Measurements from ENCODE around the gene FAM181A. TPM values are rescaled to one million over a fixed set of nuclear protein-coding genes. Genes with fewer than 3 reads are reported as not detected.

FAM181A gene
- total and polyA plus RNA-seq, 2 experiments from 2014 or later: not detected

DNA sequence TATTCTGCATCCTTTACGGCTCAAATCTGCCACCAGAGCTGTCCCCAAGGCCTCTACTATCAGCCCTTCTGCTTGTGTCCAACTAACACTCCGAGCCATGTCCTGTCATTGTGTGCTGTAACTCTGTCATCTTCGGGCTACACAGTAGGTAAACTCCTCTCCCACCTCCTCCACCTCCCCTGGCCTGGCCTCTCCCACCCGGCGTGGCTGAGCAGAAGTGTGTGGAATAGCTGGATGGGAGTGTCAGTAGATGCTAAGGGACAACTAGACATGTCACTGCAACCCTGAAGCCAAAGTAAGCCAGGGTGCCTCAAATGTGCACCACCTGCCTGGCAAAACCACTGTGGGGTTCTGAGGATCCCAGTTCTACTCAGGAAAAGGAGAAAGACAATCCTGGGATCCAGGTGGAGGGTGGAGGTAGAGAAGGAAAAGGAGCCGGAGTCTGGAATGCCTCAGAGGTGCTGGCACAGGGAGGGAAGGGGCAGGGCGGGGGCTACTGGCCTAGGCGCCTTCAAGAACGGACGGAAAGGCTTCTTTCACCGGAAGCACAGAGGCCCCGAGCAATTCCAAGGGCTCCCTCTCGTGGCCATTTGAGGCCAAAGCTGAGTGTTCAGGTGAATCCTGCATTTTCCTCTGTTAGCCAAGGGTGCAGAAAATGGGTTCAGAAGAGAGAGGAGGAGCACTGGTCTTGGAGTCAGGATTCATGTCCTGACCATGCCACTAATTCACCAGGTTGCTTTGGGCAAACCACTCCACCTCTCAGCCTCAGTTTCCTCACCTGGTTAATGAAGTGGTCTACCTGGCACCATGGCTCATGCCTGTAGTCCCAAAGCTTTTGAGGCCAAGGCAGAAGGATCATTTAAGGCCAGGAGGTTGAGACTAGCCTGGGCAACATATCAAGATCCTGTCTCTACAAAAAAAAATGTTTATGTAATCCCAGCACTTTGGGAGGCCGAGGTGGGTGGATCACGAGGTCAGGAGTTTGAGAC, 20.5 kb upstream of the FAM181A start:
- H3K4me3 ChIP-seq: no peak overlapping the region
- no peaks in the 10 kb centered on the region for H3F3A ChIP-seq (ENCODE audit: insufficient read depth)
- H3K4me2 ChIP-seq (ENCODE audit: unreplicated experiment): no peak overlapping the region
- in situ Hi-C loops (cut with MboI): no loop called here
- no peaks in the 10 kb centered on the region for H4K20me1 ChIP-seq (ENCODE audit: insufficient read depth)
- H3K27me3 ChIP-seq (replicated peaks; ENCODE audit: insufficient read depth): peaks cover 7% of the 10 kb centered on the region; the same call in 1 of the 2 replicates
- 32 to 33% methylated on average over 15 of the region's 15 CpGs for WGBS, 2 experiments (ENCODE audit: low coverage in 1 of 2, low lambda C conversion rate in 2 of 2, missing lambda C conversion rate in 2 of 2)
- no peaks in the 10 kb centered on the region for H3K36me3 ChIP-seq (ENCODE audit: low read depth)
- H3K27ac ChIP-seq: no peak overlapping the region
- no peaks in the 10 kb centered on the region for H3K9me3 ChIP-seq (ENCODE audit: low read depth)
- peak; percentile 65 for DNase-seq
- H3K79me2 ChIP-seq (ENCODE audit: insufficient read depth): no peaks in the 10 kb centered on the region
- peak overlapping the region; percentile 65; the same call in 1 of the 2 replicates for H2AFZ ChIP-seq
- H3K9ac ChIP-seq: no peak overlapping the region
- TF ChIP-seq EZH2phosphoT487 (IDR thresholded peaks at IDR 0.05; ENCODE audit: insufficient read depth, low read depth): no peak
- TF ChIP-seq EZH2 (IDR thresholded peaks at IDR 0.05; ENCODE audit: insufficient read depth, poor library complexity, severe bottlenecking): no peak
- H3K4me1 ChIP-seq (ENCODE audit: insufficient read depth): no peaks in the 10 kb centered on the region
- no peaks in the 10 kb centered on the region for H3K9me2 ChIP-seq (ENCODE audit: insufficient read depth)

DNA sequence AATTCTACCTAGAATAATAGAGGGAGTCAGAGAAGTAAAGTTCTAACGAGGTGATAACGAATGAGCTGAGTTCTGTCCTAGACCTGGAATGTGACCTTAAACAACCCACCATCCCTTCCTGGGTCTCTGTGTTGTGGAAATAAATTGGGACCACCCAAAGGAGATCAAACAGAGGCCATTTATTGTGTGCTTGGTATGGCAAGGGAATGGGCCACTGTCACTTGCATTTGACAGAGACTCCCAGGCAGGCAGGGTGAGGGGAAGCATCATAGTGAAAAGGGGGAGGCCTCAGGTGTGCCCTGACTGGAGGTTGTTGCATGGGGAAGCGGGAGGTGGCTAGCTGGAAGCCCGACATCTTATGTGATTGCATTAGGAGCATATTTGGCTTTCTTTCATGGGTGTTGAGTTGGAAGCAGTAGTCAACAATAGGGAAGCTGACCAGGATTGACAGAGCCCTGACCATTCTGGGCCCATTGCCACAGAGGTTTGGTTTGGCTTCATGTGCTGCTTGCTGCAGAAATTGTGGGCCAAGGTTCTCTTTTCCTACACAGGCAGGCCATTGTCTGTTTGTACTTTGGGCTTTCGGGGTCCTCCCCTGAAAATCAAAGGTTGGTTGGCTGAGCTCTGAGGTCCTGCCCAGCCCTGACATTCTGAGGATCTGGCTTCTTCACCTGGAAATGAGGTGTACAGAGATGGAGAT, 17.6 kb upstream of the FAM181A start:
- H4K20me1 ChIP-seq (ENCODE audit: insufficient read depth): no peaks in the 10 kb centered on the region
- H3K9ac ChIP-seq: no peak overlapping the region
- WGBS, 2 experiments (ENCODE audit: low coverage in 1 of 2, low lambda C conversion rate in 2 of 2, missing lambda C conversion rate in 2 of 2): 40 to 57% methylated on average over 5 of the region's 5 CpGs
- H3K27ac ChIP-seq: no peak overlapping the region
- H3K4me1 ChIP-seq (ENCODE audit: insufficient read depth): no peaks in the 10 kb centered on the region
- TF ChIP-seq EZH2phosphoT487 (IDR thresholded peaks at IDR 0.05; ENCODE audit: insufficient read depth, low read depth) (no peak), EZH2 (IDR thresholded peaks at IDR 0.05; ENCODE audit: insufficient read depth, poor library complexity, severe bottlenecking) (no peak)
- H3F3A ChIP-seq (ENCODE audit: insufficient read depth): no peaks in the 10 kb centered on the region
- no peak for DNase-seq
- H3K4me2 ChIP-seq (ENCODE audit: unreplicated experiment): no peak overlapping the region
- H3K27me3 ChIP-seq (replicated peaks; ENCODE audit: insufficient read depth): peaks cover 3% of the 10 kb centered on the region; the same call in 1 of the 2 replicates
- no peaks in the 10 kb centered on the region for H3K9me3 ChIP-seq (ENCODE audit: low read depth)
- H3K79me2 ChIP-seq (ENCODE audit: insufficient read depth): no peaks in the 10 kb centered on the region
- H3K36me3 ChIP-seq (ENCODE audit: low read depth): no peaks in the 10 kb centered on the region
- H3K4me3 ChIP-seq: no peak overlapping the region
- no peak overlapping the region for H2AFZ ChIP-seq
- no peaks in the 10 kb centered on the region for H3K9me2 ChIP-seq (ENCODE audit: insufficient read depth)
- in situ Hi-C loops (cut with MboI): no loop called here

DNA sequence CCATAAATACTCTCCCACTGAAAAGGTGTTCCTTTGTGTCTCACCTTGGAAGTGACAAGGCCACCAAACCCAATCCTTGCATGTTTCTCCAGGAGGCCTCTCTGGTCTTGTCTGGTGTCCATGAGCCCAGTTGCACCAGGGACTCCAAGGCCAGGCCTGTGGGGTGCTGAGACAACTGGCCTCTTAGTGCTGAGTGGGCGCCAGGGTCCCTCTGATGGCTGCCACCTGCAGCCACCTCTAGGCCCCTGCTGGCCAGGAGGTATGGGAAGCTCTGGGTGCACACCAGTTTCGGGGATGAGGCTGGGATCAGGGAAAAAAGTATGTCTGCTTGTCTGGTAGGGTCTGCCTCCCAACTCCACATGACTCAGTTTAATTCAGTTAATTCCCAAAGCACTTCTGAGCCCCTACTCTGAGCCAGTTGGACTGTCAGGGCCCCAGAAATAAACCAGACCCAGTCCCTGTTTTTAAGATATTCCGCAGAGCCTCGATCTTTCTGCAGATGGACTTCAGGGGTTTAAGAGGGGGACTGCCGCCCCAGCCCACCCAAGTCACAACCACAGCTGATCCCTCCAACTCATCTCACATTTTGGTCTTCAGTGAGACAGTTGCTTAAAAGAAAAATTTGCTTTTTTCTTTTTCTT, 15.0 kb upstream of the FAM181A start:
- Histone ChIP-seq H3K36me3 (ENCODE audit: low read depth) (no peaks in the 10 kb centered on the region), H4K20me1 (ENCODE audit: insufficient read depth) (no peaks in the 10 kb centered on the region), H3K4me2 (ENCODE audit: unreplicated experiment) (no peak overlapping the region), H3F3A (ENCODE audit: insufficient read depth) (no peaks in the 10 kb centered on the region), H3K4me1 (ENCODE audit: insufficient read depth) (no peaks in the 10 kb centered on the region), H3K4me3 (no peak overlapping the region), H3K9me3 (ENCODE audit: low read depth) (no peaks in the 10 kb centered on the region), H2AFZ (no peak overlapping the region), H3K9me2 (ENCODE audit: insufficient read depth) (no peaks in the 10 kb centered on the region), H3K9ac (no peak overlapping the region), H3K27me3 (replicated peaks; ENCODE audit: insufficient read depth) (no peaks in the 10 kb centered on the region), H3K27ac (no peak overlapping the region), H3K79me2 (ENCODE audit: insufficient read depth) (no peaks in the 10 kb centered on the region)
- no peak for DNase-seq
- TF ChIP-seq EZH2 (IDR thresholded peaks at IDR 0.05; ENCODE audit: insufficient read depth, poor library complexity, severe bottlenecking) (no peak), EZH2phosphoT487 (IDR thresholded peaks at IDR 0.05; ENCODE audit: insufficient read depth, low read depth) (no peak)
- WGBS, 2 experiments (ENCODE audit: low coverage in 1 of 2, low lambda C conversion rate in 2 of 2, missing lambda C conversion rate in 2 of 2): 38 to 47% methylated on average over 4 to 5 of the region's 5 CpGs
- in situ Hi-C loops (cut with MboI): no loop called here

DNA sequence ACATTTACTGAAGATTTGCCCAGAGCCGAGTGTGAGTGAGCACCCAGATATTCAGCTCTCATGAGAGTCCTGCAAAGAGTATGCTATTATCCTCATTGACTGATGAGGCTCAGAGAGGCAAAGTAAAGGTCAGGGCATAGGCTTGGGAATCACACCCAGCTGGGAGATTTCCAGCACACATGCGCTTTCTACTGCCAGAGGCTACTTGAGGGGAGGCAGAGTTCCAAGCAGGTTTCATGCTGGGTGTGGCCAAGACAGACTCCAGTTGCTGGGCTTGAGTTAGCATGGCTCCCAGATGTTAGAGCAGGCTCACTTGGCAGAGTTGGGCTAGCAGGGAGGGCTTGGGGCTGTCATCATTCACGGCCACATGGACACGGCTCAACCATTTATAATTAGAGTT, 14.4 kb upstream of the FAM181A start:
- Histone ChIP-seq H3K27me3 (replicated peaks; ENCODE audit: insufficient read depth) (no peaks in the 10 kb centered on the region), H3K9ac (no peak overlapping the region), H2AFZ (no peak overlapping the region), H3K9me3 (ENCODE audit: low read depth) (no peaks in the 10 kb centered on the region), H3K4me3 (no peak overlapping the region), H3F3A (ENCODE audit: insufficient read depth) (no peaks in the 10 kb centered on the region), H4K20me1 (ENCODE audit: insufficient read depth) (no peaks in the 10 kb centered on the region), H3K9me2 (ENCODE audit: insufficient read depth) (no peaks in the 10 kb centered on the region), H3K36me3 (ENCODE audit: low read depth) (no peaks in the 10 kb centered on the region), H3K4me2 (ENCODE audit: unreplicated experiment) (no peak overlapping the region), H3K4me1 (ENCODE audit: insufficient read depth) (no peaks in the 10 kb centered on the region), H3K27ac (no peak overlapping the region), H3K79me2 (ENCODE audit: insufficient read depth) (no peaks in the 10 kb centered on the region)
- no peak for TF ChIP-seq EZH2phosphoT487 (IDR thresholded peaks at IDR 0.05; ENCODE audit: insufficient read depth, low read depth)
- TF ChIP-seq EZH2 (IDR thresholded peaks at IDR 0.05; ENCODE audit: insufficient read depth, poor library complexity, severe bottlenecking): no peak
- WGBS, 2 experiments (ENCODE audit: low coverage in 1 of 2, low lambda C conversion rate in 2 of 2, missing lambda C conversion rate in 2 of 2): 21 to 28% methylated on average over 4 of the region's 4 CpGs
- in situ Hi-C loops (cut with MboI): no loop called here
- peak; percentile 7 for DNase-seq
